ENCODE measurements around the gene DPP4.

GRCh38 chr2:161972232-161972631 is 101.8 kb downstream of the DPP4 start:
- TF ChIP-seq CTCF (IDR thresholded peaks at IDR 0.05) (no peak), POLR2A (IDR thresholded peaks at IDR 0.05) (no peak)
